H1 (cell line): Measurements from ENCODE around the gene USP3. TPM values are rescaled to one million over a fixed set of nuclear protein-coding genes. Genes with fewer than 3 reads are reported as not detected.

Source experiments
- EGR1 ChIP-seq: IDR thresholded peaks from 2 replicates; pipeline ENCODE4 v1.6.1; 2011; ENCODE audit warnings: low read depth, low read length, borderline replicate concordance
- KDM1A ChIP-seq: fragments of 200-600, 300-600 bp; sonication (generic); IDR thresholded peaks from 2 replicates; pipeline ENCODE4 v1.7.1; 2016; ENCODE audit warnings: mild to moderate bottlenecking, low read length, borderline replicate concordance
- SP4 ChIP-seq: IDR thresholded peaks from 2 replicates; pipeline ENCODE4 v1.6.1; 2012; ENCODE audit warnings: low read length, inconsistent platforms
- polyA plus RNA-seq, 7 experiments: library from polyadenylated mRNA; depleted of rRNA in 3 of 7; stranded (reverse) in 5 of 7; unstranded in 2 of 7; fragments of >200 nt in 5 of 7; fragments of 200-250 nt in 2 of 7; gene quantifications; 1 replicate in 5 of 7; 2 replicates in 1 of 7; 4 replicates in 1 of 7; pipeline versions ENCODE4 v1.2.1 to v1.2.3, GENCODE V29; 2011 to 2013; ENCODE audit warnings: missing spikeins in 2 of 7, mixed read lengths in 2 of 7
- total RNA-seq: library from RNA; stranded (reverse); fragmentation: NEBNext Ultra II Directional; extraction: Animal tissue kit (Norgen Biotek cat#: 25700); gene quantifications from 2 replicates; pipeline ENCODE4 v1.2.1, GENCODE V29; 2021

Gene USP3
- total and polyA plus RNA-seq, 2 of the 8 experiments (the other 6 are each of a cell fraction or from before 2014, with no cell fraction given), result 15.5 to 16.2 TPM

GRCh38 chr15:63517202-63517601 is 12.8 kb downstream of the USP3 start (continued):
- TF ChIP-seq KDM1A (no peak), SP4 (no peak), EGR1 (no peak)
